B cell (primary cell): ENCODE data around the gene TRANK1.

Experiments
- CTCF ChIP-seq: fragments of 200-600 bp; IDR thresholded peaks from one replicate; pipeline ENCODE4 v1.8.0; 2022; ENCODE audit warnings: antibody characterized with exemption, mild to moderate bottlenecking
- EZH2 ChIP-seq: IDR thresholded peaks from 2 replicates; pipeline ENCODE4 v1.6.1; 2012; ENCODE audit warnings: borderline replicate concordance, low read depth, mild to moderate bottlenecking, moderate library complexity, low read length; ENCODE audit not compliant: insufficient read depth, poor library complexity, severe bottlenecking

DNA sequence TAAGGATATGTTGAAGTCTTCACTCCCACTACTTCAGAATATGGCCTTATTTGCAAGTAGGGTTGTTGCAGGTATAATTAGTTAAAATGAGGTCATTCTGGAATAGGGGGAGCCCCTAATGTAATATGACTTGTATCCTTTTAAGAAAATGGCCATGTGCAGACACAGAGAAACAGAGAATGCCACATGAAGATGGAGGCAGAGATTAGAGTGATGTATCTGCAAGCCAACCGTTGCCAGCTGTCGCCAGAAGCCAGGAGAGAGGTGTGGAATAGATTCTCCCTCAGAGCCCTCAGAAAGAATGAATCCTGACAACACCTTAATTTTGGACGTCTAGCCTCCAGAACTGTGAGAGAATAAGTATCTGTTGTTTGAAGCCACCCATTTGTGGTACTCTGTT, 11.3 kb upstream of the TRANK1 start:
- TF ChIP-seq CTCF (no peak), EZH2 (no peak)
